ENCODE measurements around the gene ARHGEF26.

ARHGEF26 gene

GRCh38 chr3:154161806-154162205 is 40.6 kb downstream of the ARHGEF26 start:
- no peak for DNase-seq (ENCODE audit: low spot score)

GRCh38 chr3:154164387-154164786 is 43.2 kb downstream of the ARHGEF26 start:
- no peak for DNase-seq (ENCODE audit: low spot score)

- no peak for DNase-seq (ENCODE audit: low spot score)
These were observed 48.0 kb downstream of the ARHGEF26 start for GRCh38 chr3:154168998-154169795.

GRCh38 chr3:154169796-154170110 is 48.6 kb downstream of the ARHGEF26 start:
- no peak for DNase-seq (ENCODE audit: low spot score)

- no peak for DNase-seq (ENCODE audit: low spot score)
These were observed 49.1 kb downstream of the ARHGEF26 start for GRCh38 chr3:154170300-154170699.

GRCh38 chr3:154175041-154175440 is 53.9 kb downstream of the ARHGEF26 start:
- no peak for DNase-seq (ENCODE audit: low spot score)

GRCh38 chr3:154176036-154176435 is 54.8 kb downstream of the ARHGEF26 start:
- DNase-seq (ENCODE audit: low spot score) = no peak

- DNase-seq (ENCODE audit: low spot score) = no peak
These were observed 56.2 kb downstream of the ARHGEF26 start for GRCh38 chr3:154177406-154177805.

GRCh38 chr3:154178172-154178571 is 57.0 kb downstream of the ARHGEF26 start:
- DNase-seq (ENCODE audit: low spot score) = no peak

- DNase-seq (ENCODE audit: low spot score) = no peak
These were observed 59.9 kb downstream of the ARHGEF26 start for GRCh38 chr3:154180836-154181691.

- DNase-seq (ENCODE audit: low spot score) = no peak
These were observed 61.2 kb downstream of the ARHGEF26 start for GRCh38 chr3:154182322-154182922.

GRCh38 chr3:154182975-154183374 is 61.8 kb downstream of the ARHGEF26 start:
- DNase-seq (ENCODE audit: low spot score) = no peak

GRCh38 chr3:154184582-154184981 is 63.4 kb downstream of the ARHGEF26 start:
- no peak for DNase-seq (ENCODE audit: low spot score)

- DNase-seq (ENCODE audit: low spot score) = no peak
These were observed 67.2 kb downstream of the ARHGEF26 start for GRCh38 chr3:154188437-154188836.

GRCh38 chr3:154188846-154189245 is 67.7 kb downstream of the ARHGEF26 start:
- no peak for DNase-seq (ENCODE audit: low spot score)

- DNase-seq (ENCODE audit: low spot score) = no peak
These were observed 70.3 kb downstream of the ARHGEF26 start for GRCh38 chr3:154191520-154191919.

GRCh38 chr3:154192225-154192624 is 71.0 kb downstream of the ARHGEF26 start:
- DNase-seq (ENCODE audit: low spot score) = no peak

- no peak for DNase-seq (ENCODE audit: low spot score)
These were observed 71.9 kb downstream of the ARHGEF26 start for GRCh38 chr3:154193000-154193615.

GRCh38 chr3:154194877-154195276 is 73.7 kb downstream of the ARHGEF26 start:
- DNase-seq (ENCODE audit: low spot score) = no peak

- DNase-seq (ENCODE audit: low spot score) = no peak
These were observed 74.6 kb downstream of the ARHGEF26 start for GRCh38 chr3:154195620-154196356.

- DNase-seq (ENCODE audit: low spot score) = no peak
These were observed 76.6 kb downstream of the ARHGEF26 start for GRCh38 chr3:154197751-154198150.

GRCh38 chr3:154209499-154209898 is 88.3 kb downstream of the ARHGEF26 start:
- DNase-seq (ENCODE audit: low spot score) = no peak
